Neural cell (in vitro differentiated cells): ENCODE results near the gene OGFR.

ENCODE experiments used
- CTCF ChIP-seq: fragments of 450-650 bp; IDR thresholded peaks from 2 replicates; pipeline ENCODE4 v1.5.1; 2014; ENCODE audit warnings: antibody characterized with exemption, mild to moderate bottlenecking, moderate library complexity; ENCODE audit not compliant: poor library complexity, severe bottlenecking
- EP300 ChIP-seq: fragments of 450-650 bp; conservative IDR thresholded peaks from 2 replicates; pipeline ENCODE4 v1.6.1; 2014; ENCODE audit warnings: antibody characterized with exemption, mild to moderate bottlenecking, moderate library complexity; ENCODE audit not compliant: poor library complexity, severe bottlenecking
- EZH2 ChIP-seq: fragments of 200-600, 300-800 bp; shearing (Covaris generic), sonication (generic); IDR thresholded peaks from 2 replicates; pipeline ENCODE4 v1.6.1; 2014; ENCODE audit warnings: antibody characterized with exemption, low read length, borderline replicate concordance, mild to moderate bottlenecking; ENCODE audit not compliant: insufficient read depth, poor library complexity, severe bottlenecking
- MXI1 ChIP-seq: fragments of 450-650 bp; conservative IDR thresholded peaks from 2 replicates; pipeline ENCODE4 v1.6.1; 2014; ENCODE audit warnings: antibody characterized with exemption, mild to moderate bottlenecking; ENCODE audit not compliant: poor library complexity, severe bottlenecking
- POLR2AphosphoS5 ChIP-seq: IDR thresholded peaks from 2 replicates; pipeline ENCODE4 v1.6.1; 2012
- RAD21 ChIP-seq: fragments of 450-650 bp; conservative IDR thresholded peaks from 2 replicates; pipeline ENCODE4 v1.6.1; 2014; ENCODE audit warnings: antibody characterized with exemption, mild to moderate bottlenecking, moderate library complexity
- TAF1 ChIP-seq: IDR thresholded peaks from 2 replicates; pipeline ENCODE4 v1.6.1; 2012; ENCODE audit warnings: low read depth

- TF ChIP-seq CTCF (no peak), EZH2 (no peak), EP300 (no peak), POLR2AphosphoS5 (no peak), RAD21 (no peak), TAF1 (no peak), MXI1 (no peak)
These were observed 22.1 kb downstream of the OGFR start for GRCh38 chr20:62826646-62827310.
